H9 (cell line): Measurements from ENCODE around the gene CRACR2B. TPM values are rescaled to one million over a fixed set of nuclear protein-coding genes. Genes with fewer than 3 reads are reported as not detected.

ENCODE experiments used
- DNase-seq: peaks from one replicate; pipeline ENCODE4 v3.0.0-alpha.2; 2017
- H2AFZ ChIP-seq: one replicate; pipeline ENCODE4 v1.6.1; 2013; ENCODE audit warnings: mild to moderate bottlenecking, low read length, control low read depth, moderate library complexity
- H2AK5ac ChIP-seq: 2 replicates; pipeline ENCODE4 v1.6.1; 2013; ENCODE audit warnings: low read length, control low read depth, mixed read lengths; ENCODE audit not compliant: insufficient read length
- H2BK120ac ChIP-seq: one replicate; pipeline ENCODE4 v1.6.1; 2013; ENCODE audit warnings: low read depth, mild to moderate bottlenecking, low read length, control low read depth, inconsistent platforms; ENCODE audit not compliant: poor library complexity, severe bottlenecking
- H2BK12ac ChIP-seq: 2 replicates; pipeline ENCODE4 v1.6.1; 2013; ENCODE audit warnings: low read length, control low read depth, mixed read lengths, low read depth; ENCODE audit not compliant: insufficient read length
- H2BK15ac ChIP-seq: 2 replicates; pipeline ENCODE4 v1.6.1; 2013; ENCODE audit warnings: low read depth, low read length, control low read depth
- H2BK20ac ChIP-seq: one replicate; pipeline ENCODE4 v1.6.1; 2013; ENCODE audit warnings: low read depth, mild to moderate bottlenecking, low read length, control low read depth, inconsistent platforms; ENCODE audit not compliant: poor library complexity, severe bottlenecking
- H2BK5ac ChIP-seq: 2 replicates; pipeline ENCODE4 v1.6.1; 2013; ENCODE audit warnings: low read length, control low read depth, mixed read lengths; ENCODE audit not compliant: insufficient read length
- H3K14ac ChIP-seq: 2 replicates; pipeline ENCODE4 v1.6.1; 2013; ENCODE audit warnings: low read length, control low read depth; ENCODE audit not compliant: insufficient read depth
- H3K18ac ChIP-seq: 2 replicates; pipeline ENCODE4 v1.6.1; 2013; ENCODE audit warnings: low read depth, mild to moderate bottlenecking, mixed read lengths, low read length, control low read depth; ENCODE audit not compliant: insufficient read length
- H3K23ac ChIP-seq: 2 replicates; pipeline ENCODE4 v1.6.1; 2013; ENCODE audit warnings: low read length, control low read depth, mixed read lengths, low read depth; ENCODE audit not compliant: insufficient read length
- H3K23me2 ChIP-seq: 2 replicates; pipeline ENCODE4 v1.6.1; 2013; ENCODE audit warnings: low read depth, mild to moderate bottlenecking, mixed read lengths, low read length, control low read depth; ENCODE audit not compliant: insufficient read length, poor library complexity, severe bottlenecking
- H3K27ac ChIP-seq: 2 replicates; pipeline ENCODE4 v1.5.1; 2013; ENCODE audit warnings: low read length, control low read depth, mixed read lengths, low read depth; ENCODE audit not compliant: insufficient read length
- H3K27me3 ChIP-seq: 2 replicates; pipeline ENCODE4 v1.6.1; 2013; ENCODE audit warnings: low read length, control low read depth, inconsistent platforms; ENCODE audit not compliant: insufficient read depth
- H3K4ac ChIP-seq: 2 replicates; pipeline ENCODE4 v1.6.1; 2013; ENCODE audit warnings: low read depth, mild to moderate bottlenecking, control low read depth, inconsistent platforms, low read length, moderate library complexity
- H3K4me1 ChIP-seq: 2 replicates; pipeline ENCODE4 v1.6.1; 2013; ENCODE audit warnings: low read length, control low read depth, inconsistent platforms; ENCODE audit not compliant: insufficient read depth
- H3K4me2 ChIP-seq: 2 replicates; pipeline ENCODE4 v1.6.1; 2013; ENCODE audit warnings: low read length, control low read depth, mixed read lengths; ENCODE audit not compliant: insufficient read length, insufficient read depth
- H3K56ac ChIP-seq: 2 replicates; pipeline ENCODE4 v1.6.1; 2013; ENCODE audit warnings: low read depth, mild to moderate bottlenecking, mixed read lengths, low read length, control low read depth; ENCODE audit not compliant: insufficient read length
- H3K79me1 ChIP-seq: 2 replicates; pipeline ENCODE4 v1.6.1; 2013; ENCODE audit warnings: low read depth, mild to moderate bottlenecking, moderate library complexity, low read length, control low read depth, inconsistent platforms; ENCODE audit not compliant: insufficient read depth, poor library complexity, severe bottlenecking
- H3K79me2 ChIP-seq: 2 replicates; pipeline ENCODE4 v1.6.1; 2013; ENCODE audit warnings: low read length, control low read depth, inconsistent platforms; ENCODE audit not compliant: insufficient read depth
- H3K9ac ChIP-seq: 2 replicates; pipeline ENCODE4 v1.6.1; 2013; ENCODE audit warnings: low read length, control low read depth, mixed read lengths; ENCODE audit not compliant: insufficient read length; ENCODE audit errors: extremely low read depth
- H3K9me3 ChIP-seq: one replicate; pipeline ENCODE4 v1.6.1; 2013; ENCODE audit warnings: low read depth, low read length, inconsistent platforms; ENCODE audit not compliant: control insufficient read depth
- H3T11ph ChIP-seq: one replicate; pipeline ENCODE4 v1.6.1; 2013; ENCODE audit warnings: mild to moderate bottlenecking, low read length, control low read depth, inconsistent platforms
- H4K20me1 ChIP-seq: one replicate; pipeline ENCODE4 v1.6.1; 2013; ENCODE audit not compliant: control insufficient read depth, insufficient read length, insufficient read depth
- H4K5ac ChIP-seq: 2 replicates; pipeline ENCODE4 v1.6.1; 2013; ENCODE audit warnings: low read depth, mild to moderate bottlenecking, mixed read lengths, low read length, control low read depth; ENCODE audit not compliant: insufficient read length
- H4K8ac ChIP-seq: replicated peaks from 2 replicates; pipeline ENCODE4 v1.6.1; 2013; ENCODE audit warnings: low read length, control low read depth, mixed read lengths, low read depth; ENCODE audit not compliant: insufficient read length
- H4K91ac ChIP-seq: 2 replicates; pipeline ENCODE4 v1.6.1; 2013; ENCODE audit warnings: low read depth, mild to moderate bottlenecking, moderate library complexity, mixed read lengths, low read length, control low read depth; ENCODE audit not compliant: insufficient read length
- H3K27ac Mint-ChIP-seq, 3 experiments: 2 replicates in 2 of 3; 3 replicates in 1 of 3; pipeline ENCODE4 v1.8.0; 2020 to 2021; ENCODE audit warnings: mixed read lengths in 3 of 3, mild to moderate bottlenecking in 1 of 3, moderate library complexity in 1 of 3
- H3K27me3 Mint-ChIP-seq: 2 replicates; pipeline ENCODE4 v1.8.0; 2021; ENCODE audit warnings: low read depth, mild to moderate bottlenecking, moderate library complexity, mixed read lengths
- H3K36me3 Mint-ChIP-seq, 3 experiments: 2 replicates in 2 of 3; 3 replicates in 1 of 3; pipeline ENCODE4 v1.8.0; 2020 to 2021; ENCODE audit warnings: low read depth in 3 of 3, mixed read lengths in 3 of 3; ENCODE audit not compliant: insufficient read depth in 1 of 3
- H3K4me1 Mint-ChIP-seq, 2 experiments: 2 replicates each; pipeline ENCODE4 v1.8.0; 2020; ENCODE audit warnings: mixed read lengths in 2 of 2
- H3K4me3 Mint-ChIP-seq, 2 experiments: 2 replicates in 1 of 2; 3 replicates in 1 of 2; pipeline ENCODE4 v1.8.0; 2020 to 2021; ENCODE audit warnings: mild to moderate bottlenecking in 2 of 2, mixed read lengths in 2 of 2, moderate library complexity in 1 of 2
- H3K9me3 Mint-ChIP-seq, 2 experiments: 2 replicates in 1 of 2; 3 replicates in 1 of 2; pipeline ENCODE4 v1.8.0; 2020; ENCODE audit warnings: mild to moderate bottlenecking in 2 of 2, mixed read lengths in 2 of 2, moderate library complexity in 1 of 2
- WGBS: extraction: QIAGEN DNeasy Blood & Tissue Kit; methylation state at CpG from one replicate; pipeline ENCODE4 v1.1.7; 2013; ENCODE audit warnings: missing lambda C conversion rate, low lambda C conversion rate, mixed read lengths; ENCODE audit not compliant: insufficient read length; ENCODE audit errors: extremely low coverage; 5-methylcytosine and 5-hydroxymethylcytosine counted together
- total RNA-seq: library from RNA; stranded (reverse); gene quantifications from 2 replicates; pipeline ENCODE4 v1.2.1, GENCODE V29; 2021
- TF ChIP-seq, protein P1 (sequence below): fragments of 200-600 bp; sonication (generic); conservative IDR thresholded peaks from 3 replicates; pipeline ENCODE4 v1.8.0; 2021; ENCODE audit warnings: antibody characterized with exemption, mild to moderate bottlenecking

Gene CRACR2B
- total RNA-seq, 1 experiment from 2014 or later = 29.0 TPM

DNA sequence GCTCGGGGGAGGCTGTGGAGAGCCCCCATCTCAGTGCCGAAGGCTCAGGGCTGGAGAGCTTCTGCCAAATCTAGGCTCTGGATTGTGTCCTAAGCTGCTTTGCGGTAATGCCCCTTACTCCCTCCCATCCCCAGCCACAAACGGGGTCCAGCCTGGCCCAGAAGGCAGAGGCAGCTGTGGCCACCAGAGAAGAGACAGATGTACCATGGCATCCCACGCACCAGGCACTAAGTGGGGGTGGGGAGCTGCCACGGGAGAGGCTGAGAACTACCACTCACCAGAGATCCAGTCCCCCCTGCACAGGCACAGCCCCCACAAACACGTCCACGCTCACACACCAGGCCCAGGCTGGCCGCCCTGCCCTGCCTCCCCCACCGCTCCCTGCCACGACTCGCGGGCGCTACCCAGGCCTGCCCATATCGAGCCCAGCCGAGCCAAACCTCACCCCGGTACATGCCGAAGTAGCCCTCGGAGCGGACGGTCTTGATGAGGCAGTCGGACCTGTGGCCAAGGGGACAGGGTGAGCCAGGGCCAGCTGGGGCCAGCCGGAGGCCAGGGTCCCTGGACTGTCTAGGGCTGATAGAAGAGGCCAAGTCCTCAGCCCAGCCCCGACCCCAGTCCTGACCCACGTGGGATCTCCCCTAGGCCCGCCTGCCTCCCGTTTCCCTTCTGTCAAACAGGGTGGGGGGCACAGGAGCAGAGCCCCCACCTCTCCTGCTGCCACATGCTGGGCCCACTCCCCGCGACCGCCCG lies 33.5 kb upstream of the CRACR2B start:
- peaks cover 12% of the 10 kb centered on the region for H3K23me2 ChIP-seq
- H3K4ac ChIP-seq = no peak overlapping the region
- no peak overlapping the region for H3K27ac ChIP-seq
- no peak overlapping the region for H3T11ph ChIP-seq
- H3K9ac ChIP-seq = no peak overlapping the region
- H3K79me2 ChIP-seq = no peaks in the 10 kb centered on the region
- H4K5ac ChIP-seq = no peak overlapping the region
- peaks cover 2% of the 10 kb centered on the region for H4K20me1 ChIP-seq
- H2BK15ac ChIP-seq = no peak overlapping the region
- H2BK120ac ChIP-seq = no peak overlapping the region
- no peak overlapping the region for H3K4me2 ChIP-seq
- H2AK5ac ChIP-seq = no peak overlapping the region
- Mint-ChIP-seq H3K4me1 (peaks cover 16 to 32% of the 10 kb centered on the region in 2 experiments), H3K27ac (no peak overlapping the region), H3K27me3 (no peaks in the 10 kb centered on the region), H3K4me3 (no peak overlapping the region), H3K9me3 (no peaks in the 10 kb centered on the region), H3K36me3 (peaks cover 0 to 16% (median 3%) of the 10 kb centered on the region in 3 experiments; a peak in 2 of 7 replicates)
- H3K27me3 ChIP-seq = no peaks in the 10 kb centered on the region
- no peaks in the 10 kb centered on the region for H3K9me3 ChIP-seq
- H3K18ac ChIP-seq = no peak overlapping the region
- no peak overlapping the region for H4K91ac ChIP-seq
- no peak overlapping the region for H2BK5ac ChIP-seq
- H4K8ac ChIP-seq = no peak overlapping the region
- no peak overlapping the region for H2BK12ac ChIP-seq
- no peak overlapping the region for H3K14ac ChIP-seq
- WGBS = no CpG with 5 or more reads among the region's 31 CpGs
- no peak overlapping the region for H3K23ac ChIP-seq
- H2AFZ ChIP-seq = no peak overlapping the region
- H2BK20ac ChIP-seq = no peak overlapping the region
- TF ChIP-seq, protein P1, sequence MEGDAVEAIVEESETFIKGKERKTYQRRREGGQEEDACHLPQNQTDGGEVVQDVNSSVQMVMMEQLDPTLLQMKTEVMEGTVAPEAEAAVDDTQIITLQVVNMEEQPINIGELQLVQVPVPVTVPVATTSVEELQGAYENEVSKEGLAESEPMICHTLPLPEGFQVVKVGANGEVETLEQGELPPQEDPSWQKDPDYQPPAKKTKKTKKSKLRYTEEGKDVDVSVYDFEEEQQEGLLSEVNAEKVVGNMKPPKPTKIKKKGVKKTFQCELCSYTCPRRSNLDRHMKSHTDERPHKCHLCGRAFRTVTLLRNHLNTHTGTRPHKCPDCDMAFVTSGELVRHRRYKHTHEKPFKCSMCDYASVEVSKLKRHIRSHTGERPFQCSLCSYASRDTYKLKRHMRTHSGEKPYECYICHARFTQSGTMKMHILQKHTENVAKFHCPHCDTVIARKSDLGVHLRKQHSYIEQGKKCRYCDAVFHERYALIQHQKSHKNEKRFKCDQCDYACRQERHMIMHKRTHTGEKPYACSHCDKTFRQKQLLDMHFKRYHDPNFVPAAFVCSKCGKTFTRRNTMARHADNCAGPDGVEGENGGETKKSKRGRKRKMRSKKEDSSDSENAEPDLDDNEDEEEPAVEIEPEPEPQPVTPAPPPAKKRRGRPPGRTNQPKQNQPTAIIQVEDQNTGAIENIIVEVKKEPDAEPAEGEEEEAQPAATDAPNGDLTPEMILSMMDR = no peak
- no peaks in the 10 kb centered on the region for H3K79me1 ChIP-seq
- no peak for DNase-seq
- no peak overlapping the region for H3K56ac ChIP-seq
- no peaks in the 10 kb centered on the region; the same call in 1 of the 2 replicates for H3K4me1 ChIP-seq
